HEK293 (cell line): ENCODE data around the gene CD37.

ENCODE experiments used
- CTCF ChIA-PET: fragments of 350-600 bp; formaldehyde crosslinking; extraction: SDS; loops from one replicate; lab custom pipeline; 2021; ENCODE audit warnings: antibody characterized with exemption; lab: Yijun Ruan, JAX
- POLR2A ChIA-PET: fragments of 300-600 bp; formaldehyde crosslinking; extraction: SDS; loops from one replicate; lab custom pipeline; 2020; ENCODE audit warnings: antibody characterized with exemption, inconsistent platforms; lab: Yijun Ruan, JAX
- H3K27ac ChIP-seq: fragments of 200-500 bp; sonication (Bioruptor generic); 2 replicates; pipeline ENCODE4 v1.5.1; 2014; ENCODE audit warnings: low read depth, low read length, control low read depth, inconsistent platforms; ENCODE audit errors: extremely low read depth
- H3K36me3 ChIP-seq, 2 experiments: fragments of 200-500 bp in 1 of 2; sonication (Bioruptor generic) in 1 of 2; 1 replicate in 1 of 2; 2 replicates in 1 of 2; pipeline ENCODE4 v1.5.1; 2014 to 2017; ENCODE audit warnings: inconsistent platforms in 2 of 2, low read length in 2 of 2; ENCODE audit not compliant: control insufficient read depth in 2 of 2, insufficient read depth in 1 of 2
- H3K4me1 ChIP-seq: fragments of 200-500 bp; sonication (Bioruptor generic); 2 replicates; pipeline ENCODE4 v1.5.1; 2014; ENCODE audit warnings: mild to moderate bottlenecking, low read length, inconsistent platforms; ENCODE audit not compliant: control insufficient read depth, insufficient read depth
- H3K4me3 ChIP-seq: 2 replicates; pipeline ENCODE4 v1.5.1; 2011; ENCODE audit warnings: low read depth, mild to moderate bottlenecking, control low read depth, low read length, moderate library complexity
- H3K9me3 ChIP-seq: fragments of 200-500 bp; sonication (Bioruptor generic); 2 replicates; pipeline ENCODE4 v1.5.1; 2014; ENCODE audit warnings: low read depth, low read length, inconsistent platforms; ENCODE audit not compliant: control insufficient read depth, insufficient read depth
- EGR2 ChIP-seq: fragments of 450-650 bp; formaldehyde crosslinking; IDR thresholded peaks from 2 replicates; pipeline ENCODE4 v1.5.1; 2016; ENCODE audit warnings: low read depth, missing biosample characterization, missing genetic modification characterization
- FEZF1 ChIP-seq: fragments of 450-650 bp; formaldehyde crosslinking; IDR thresholded peaks from 2 replicates; pipeline ENCODE4 v1.5.1; 2016; ENCODE audit warnings: missing biosample characterization, missing genetic modification characterization
- HOXC10 ChIP-seq: sonication (generic); formaldehyde crosslinking; IDR thresholded peaks from 2 replicates; pipeline ENCODE4 v1.8.1; 2023; ENCODE audit warnings: mild to moderate bottlenecking, missing genetic modification reagents
- IKZF3 ChIP-seq: fragments of 450-650 bp; IDR thresholded peaks from 2 replicates; pipeline ENCODE4 v1.5.0; 2018; ENCODE audit warnings: missing biosample characterization, mild to moderate bottlenecking, missing genetic modification characterization, moderate library complexity
- KLF1 ChIP-seq: fragments of 450-650 bp; formaldehyde crosslinking; IDR thresholded peaks from 2 replicates; pipeline ENCODE4 v1.5.1; 2016; ENCODE audit warnings: missing biosample characterization, missing genetic modification characterization
- KLF7 ChIP-seq: fragments of 450-650 bp; formaldehyde crosslinking; IDR thresholded peaks from 2 replicates; pipeline ENCODE4 v1.5.1; 2016; ENCODE audit warnings: missing biosample characterization, missing genetic modification characterization, borderline replicate concordance
- SP7 ChIP-seq: fragments of 450-650 bp; formaldehyde crosslinking; IDR thresholded peaks from 2 replicates; pipeline ENCODE4 v1.5.1; 2016; ENCODE audit warnings: missing biosample characterization, missing genetic modification characterization
- ZBTB21 ChIP-seq: fragments of 450-650 bp; formaldehyde crosslinking; IDR thresholded peaks from 2 replicates; pipeline ENCODE4 v1.5.1; 2017; ENCODE audit warnings: missing biosample characterization, missing genetic modification characterization
- ZBTB49 ChIP-seq: fragments of 450-650 bp; formaldehyde crosslinking; IDR thresholded peaks from 2 replicates; pipeline ENCODE4 v1.5.1; 2016; ENCODE audit warnings: missing biosample characterization, missing genetic modification characterization, low read depth
- ZFHX2 ChIP-seq: fragments of 450-650 bp; formaldehyde crosslinking; conservative IDR thresholded peaks from 2 replicates; pipeline ENCODE4 v1.5.1; 2016; ENCODE audit warnings: missing biosample characterization, missing genetic modification characterization
- ZFP69B ChIP-seq: fragments of 450-650 bp; formaldehyde crosslinking; IDR thresholded peaks from 2 replicates; pipeline ENCODE4 v1.5.1; 2016; ENCODE audit warnings: missing biosample characterization, missing genetic modification characterization
- ZNF398 ChIP-seq: fragments of 450-650 bp; formaldehyde crosslinking; IDR thresholded peaks from 2 replicates; pipeline ENCODE4 v1.5.1; 2017; ENCODE audit warnings: missing biosample characterization, missing genetic modification characterization
- ZNF501 ChIP-seq: fragments of 450-650 bp; formaldehyde crosslinking; IDR thresholded peaks from 2 replicates; pipeline ENCODE4 v1.5.1; 2016; ENCODE audit warnings: missing biosample characterization, missing genetic modification characterization
- ZNF544 ChIP-seq: fragments of 450-650 bp; formaldehyde crosslinking; IDR thresholded peaks from 2 replicates; pipeline ENCODE4 v1.5.0; 2017; ENCODE audit warnings: missing biosample characterization, missing genetic modification characterization
- ZNF626 ChIP-seq: fragments of 450-650 bp; sonication (Bioruptor Pico); formaldehyde crosslinking; IDR thresholded peaks from 2 replicates; pipeline ENCODE4 v1.5.1; 2018; ENCODE audit warnings: missing biosample characterization, missing genetic modification characterization, inconsistent platforms
- ZNF654 ChIP-seq: fragments of 450-650 bp; formaldehyde crosslinking; IDR thresholded peaks from 2 replicates; pipeline ENCODE4 v1.5.1; 2016; ENCODE audit warnings: low read depth, missing biosample characterization, missing genetic modification characterization
- ZNF664 ChIP-seq: fragments of 450-650 bp; formaldehyde crosslinking; IDR thresholded peaks from 2 replicates; pipeline ENCODE4 v1.5.1; 2016; ENCODE audit warnings: missing biosample characterization, missing genetic modification characterization
- ZSCAN30 ChIP-seq: fragments of 450-650 bp; IDR thresholded peaks from 2 replicates; pipeline ENCODE4 v1.5.1; 2018; ENCODE audit warnings: missing biosample characterization, mild to moderate bottlenecking, missing genetic modification characterization, moderate library complexity
- TF ChIP-seq, protein P1 (sequence below): fragments of 450-650 bp; formaldehyde crosslinking; IDR thresholded peaks from 2 replicates; pipeline ENCODE4 v1.5.1; 2017; ENCODE audit warnings: missing biosample characterization, mild to moderate bottlenecking, missing genetic modification characterization, moderate library complexity
- TF ChIP-seq, protein P2 (sequence below): fragments of 450-650 bp; formaldehyde crosslinking; IDR thresholded peaks from 2 replicates; pipeline ENCODE4 v1.5.1; 2016; ENCODE audit warnings: missing biosample characterization, missing genetic modification characterization
- TF ChIP-seq, protein P3 (sequence below): fragments of 450-650 bp; formaldehyde crosslinking; IDR thresholded peaks from 2 replicates; pipeline ENCODE4 v1.5.1; 2016; ENCODE audit warnings: missing biosample characterization, missing genetic modification characterization

Gene CD37

GRCh38 chr19:49364083-49364737 lies 29.0 kb downstream of the CD37 start:
- Histone ChIP-seq H3K27ac (peak overlapping the region; percentile 52; the same call in 1 of the 2 replicates), H3K4me1 (peaks cover 14% of the 10 kb centered on the region), H3K9me3 (no peaks in the 10 kb centered on the region), H3K4me3 (peak overlapping the region; percentile 8), H3K36me3 (peaks cover 1 to 5% of the 10 kb centered on the region in 2 experiments; a peak in 2 of 3 replicates)
- TF ChIP-seq SP7 (tag by site-specific recombination) (peak; percentile 14; the same call in 1 of the 2 replicates), ZNF544 (tag by site-specific recombination) (no peak), KLF7 (0 out of 2 replicates have a peak, but pooled peaks have one; percentile 4), ZSCAN30 (tag by site-specific recombination) (no peak), ZBTB21 (tag by site-specific recombination) (peak; percentile 14; the same call in 1 of the 2 replicates), ZFP69B (tag by site-specific recombination) (0 out of 2 replicates have a peak, but pooled peaks have one; percentile 47), ZFHX2 (tag by site-specific recombination) (peak; percentile 96), EGR2 (tag by site-specific recombination) (0 out of 2 replicates have a peak, but pooled peaks have one; percentile 11), ZNF501 (0 out of 2 replicates have a peak, but pooled peaks have one; percentile 12), ZNF398 (tag by site-specific recombination) (no peak)
- TF ChIP-seq, protein P1, sequence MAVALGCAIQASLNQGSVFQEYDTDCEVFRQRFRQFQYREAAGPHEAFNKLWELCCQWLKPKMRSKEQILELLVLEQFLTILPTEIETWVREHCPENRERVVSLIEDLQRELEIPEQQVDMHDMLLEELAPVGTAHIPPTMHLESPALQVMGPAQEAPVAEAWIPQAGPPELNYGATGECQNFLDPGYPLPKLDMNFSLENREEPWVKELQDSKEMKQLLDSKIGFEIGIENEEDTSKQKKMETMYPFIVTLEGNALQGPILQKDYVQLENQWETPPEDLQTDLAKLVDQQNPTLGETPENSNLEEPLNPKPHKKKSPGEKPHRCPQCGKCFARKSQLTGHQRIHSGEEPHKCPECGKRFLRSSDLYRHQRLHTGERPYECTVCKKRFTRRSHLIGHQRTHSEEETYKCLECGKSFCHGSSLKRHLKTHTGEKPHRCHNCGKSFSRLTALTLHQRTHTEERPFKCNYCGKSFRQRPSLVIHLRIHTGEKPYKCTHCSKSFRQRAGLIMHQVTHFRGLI (tag by site-specific recombination), result 0 out of 2 replicates have a peak, but pooled peaks have one; percentile 20
- TF ChIP-seq, protein P2, sequence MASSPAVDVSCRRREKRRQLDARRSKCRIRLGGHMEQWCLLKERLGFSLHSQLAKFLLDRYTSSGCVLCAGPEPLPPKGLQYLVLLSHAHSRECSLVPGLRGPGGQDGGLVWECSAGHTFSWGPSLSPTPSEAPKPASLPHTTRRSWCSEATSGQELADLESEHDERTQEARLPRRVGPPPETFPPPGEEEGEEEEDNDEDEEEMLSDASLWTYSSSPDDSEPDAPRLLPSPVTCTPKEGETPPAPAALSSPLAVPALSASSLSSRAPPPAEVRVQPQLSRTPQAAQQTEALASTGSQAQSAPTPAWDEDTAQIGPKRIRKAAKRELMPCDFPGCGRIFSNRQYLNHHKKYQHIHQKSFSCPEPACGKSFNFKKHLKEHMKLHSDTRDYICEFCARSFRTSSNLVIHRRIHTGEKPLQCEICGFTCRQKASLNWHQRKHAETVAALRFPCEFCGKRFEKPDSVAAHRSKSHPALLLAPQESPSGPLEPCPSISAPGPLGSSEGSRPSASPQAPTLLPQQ (tag by site-specific recombination), result 0 out of 2 replicates have a peak, but pooled peaks have one; percentile 5
- ChIA-PET CTCF (no interaction called here), POLR2A (interaction anchor here (0.7 kb wide), 1 partner anchor 339 kb away, joined by 3 read pairs; no protein-coding TSS in a partner anchor)

DNA sequence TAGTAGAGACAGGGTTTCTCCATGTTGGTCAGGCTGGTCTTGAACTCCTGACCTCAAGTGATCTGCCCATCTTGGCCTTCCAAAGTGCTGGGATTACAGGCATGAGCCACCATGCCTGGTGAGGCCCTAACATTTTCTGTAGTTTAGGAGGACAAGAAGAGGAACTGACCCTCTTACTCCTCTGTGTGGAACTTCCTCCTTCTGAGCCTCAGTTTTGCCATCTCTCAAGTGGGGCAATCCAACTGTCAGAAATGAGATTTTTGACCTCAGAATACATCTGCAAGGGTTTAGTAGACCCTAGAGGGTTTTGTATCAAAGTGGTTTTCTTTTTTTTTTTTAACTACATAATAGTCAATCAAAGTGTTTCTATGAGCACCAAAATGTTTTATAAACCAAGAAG lies 30.9 kb downstream of the CD37 start:
- ChIA-PET CTCF (interaction anchor here (1.6 kb wide), 1 partner anchor 65 kb away, joined by 9 read pairs; no protein-coding TSS in a partner anchor), POLR2A (no interaction called here)
- Histone ChIP-seq H3K27ac (no peak overlapping the region), H3K4me1 (peaks cover 13% of the 10 kb centered on the region), H3K4me3 (no peak overlapping the region)
- TF ChIP-seq HOXC10 (CRISPR knock-in tag), result no peak
- no peak for TF ChIP-seq ZNF654 (tag by site-specific recombination)
- TF ChIP-seq ZBTB49 (tag by site-specific recombination), result no peak
- no peak for TF ChIP-seq ZNF664 (tag by site-specific recombination)
- no peak for TF ChIP-seq KLF1 (tag by site-specific recombination)
- TF ChIP-seq ZFHX2 (tag by site-specific recombination), result no peak
- TF ChIP-seq ZNF626, result no peak
- TF ChIP-seq, protein P3, sequence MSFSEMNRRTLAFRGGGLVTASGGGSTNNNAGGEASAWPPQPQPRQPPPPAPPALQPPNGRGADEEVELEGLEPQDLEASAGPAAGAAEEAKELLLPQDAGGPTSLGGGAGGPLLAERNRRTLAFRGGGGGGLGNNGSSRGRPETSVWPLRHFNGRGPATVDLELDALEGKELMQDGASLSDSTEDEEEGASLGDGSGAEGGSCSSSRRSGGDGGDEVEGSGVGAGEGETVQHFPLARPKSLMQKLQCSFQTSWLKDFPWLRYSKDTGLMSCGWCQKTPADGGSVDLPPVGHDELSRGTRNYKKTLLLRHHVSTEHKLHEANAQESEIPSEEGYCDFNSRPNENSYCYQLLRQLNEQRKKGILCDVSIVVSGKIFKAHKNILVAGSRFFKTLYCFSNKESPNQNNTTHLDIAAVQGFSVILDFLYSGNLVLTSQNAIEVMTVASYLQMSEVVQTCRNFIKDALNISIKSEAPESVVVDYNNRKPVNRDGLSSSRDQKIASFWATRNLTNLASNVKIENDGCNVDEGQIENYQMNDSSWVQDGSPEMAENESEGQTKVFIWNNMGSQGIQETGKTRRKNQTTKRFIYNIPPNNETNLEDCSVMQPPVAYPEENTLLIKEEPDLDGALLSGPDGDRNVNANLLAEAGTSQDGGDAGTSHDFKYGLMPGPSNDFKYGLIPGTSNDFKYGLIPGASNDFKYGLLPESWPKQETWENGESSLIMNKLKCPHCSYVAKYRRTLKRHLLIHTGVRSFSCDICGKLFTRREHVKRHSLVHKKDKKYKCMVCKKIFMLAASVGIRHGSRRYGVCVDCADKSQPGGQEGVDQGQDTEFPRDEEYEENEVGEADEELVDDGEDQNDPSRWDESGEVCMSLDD, result no peak
- no peak for TF ChIP-seq FEZF1
- TF ChIP-seq IKZF3 (tag by site-specific recombination), result no peak
- TF ChIP-seq, all 188 proteins: peak for 0
- Histone ChIP-seq H3K9me3 (no peaks in the 10 kb centered on the region), H3K36me3 (no peaks in the 10 kb centered on the region)
